ENCODE results near the gene TNFRSF13B.
"Not testable (repeated sequence)": the region's sequence is repeated elsewhere in the genome, so short reads cannot be mapped to it uniquely, and the experiment has no call there.

Gene TNFRSF13B

GRCh38 chr17:16961022-16961421, 10.9 kb downstream of the TNFRSF13B start:
- DNase-seq (ENCODE audit: low spot score): not testable (repeated sequence)

DNA sequence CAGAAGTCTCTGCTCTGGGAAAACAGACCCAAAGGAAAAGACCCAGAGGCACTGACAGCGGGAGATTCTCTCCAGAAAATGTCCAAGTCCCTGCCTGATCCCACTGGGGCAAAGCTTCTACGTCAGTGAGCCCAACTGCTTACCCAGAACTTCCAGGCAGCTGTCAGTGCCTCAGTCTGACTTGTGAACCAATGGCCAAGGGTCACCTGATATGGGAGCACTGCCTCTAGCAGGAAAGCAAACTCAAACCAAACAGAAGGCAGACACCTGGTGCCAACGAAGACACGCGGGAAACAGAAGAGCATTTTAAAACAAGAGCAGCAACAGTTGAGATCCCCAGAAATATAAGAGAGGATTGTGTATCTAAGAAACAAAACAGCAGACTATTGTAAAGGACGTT, 16.9 kb downstream of the TNFRSF13B start:
- peak; percentile 26 for DNase-seq (ENCODE audit: low spot score)

- DNase-seq (ENCODE audit: low spot score): peak; percentile 20
These were observed 17.4 kb downstream of the TNFRSF13B start for GRCh38 chr17:16954521-16954920.

GRCh38 chr17:16953841-16954240, 18.1 kb downstream of the TNFRSF13B start:
- DNase-seq (ENCODE audit: low spot score): no peak

DNA sequence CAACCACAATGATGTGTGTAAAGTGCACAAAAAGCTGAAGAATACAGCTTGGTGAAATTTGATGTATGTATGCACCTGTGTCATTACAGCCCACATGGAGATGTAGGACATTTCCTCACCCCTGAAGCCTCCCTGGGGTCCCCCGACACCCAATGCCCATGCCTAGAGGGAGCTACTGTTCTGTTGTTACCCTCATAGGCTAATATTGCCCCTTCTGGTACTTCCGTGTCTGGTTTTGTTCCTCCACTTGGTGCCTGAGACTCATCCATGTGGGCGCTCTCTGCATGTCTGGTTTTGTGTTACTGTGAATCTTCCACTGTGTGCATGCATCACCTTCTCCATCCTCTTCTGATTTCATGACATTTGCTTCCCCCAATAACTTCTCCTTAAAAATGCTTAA, 18.6 kb downstream of the TNFRSF13B start:
- DNase-seq (ENCODE audit: low spot score): no peak

DNA sequence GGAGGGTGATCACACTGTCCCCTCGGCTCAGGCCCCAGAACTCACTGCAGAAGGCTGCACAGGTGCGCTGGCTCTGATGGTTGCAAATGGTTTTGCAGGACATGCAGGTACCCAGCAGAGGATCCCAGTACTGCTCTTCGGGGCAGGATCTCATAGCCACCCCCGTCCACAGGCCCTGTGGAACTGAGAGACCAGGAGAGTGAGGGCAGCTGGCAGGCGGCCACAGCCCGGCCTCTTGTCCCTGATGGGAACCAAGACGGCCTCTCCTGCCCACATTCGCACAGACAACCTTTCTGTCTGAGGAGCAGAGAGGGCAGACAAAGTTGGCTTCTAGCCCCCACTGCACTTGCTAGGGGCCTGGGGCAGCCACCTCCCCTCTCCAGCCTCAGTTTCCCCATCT, 19.5 kb downstream of the TNFRSF13B start:
- DNase-seq (ENCODE audit: low spot score): no peak

DNA sequence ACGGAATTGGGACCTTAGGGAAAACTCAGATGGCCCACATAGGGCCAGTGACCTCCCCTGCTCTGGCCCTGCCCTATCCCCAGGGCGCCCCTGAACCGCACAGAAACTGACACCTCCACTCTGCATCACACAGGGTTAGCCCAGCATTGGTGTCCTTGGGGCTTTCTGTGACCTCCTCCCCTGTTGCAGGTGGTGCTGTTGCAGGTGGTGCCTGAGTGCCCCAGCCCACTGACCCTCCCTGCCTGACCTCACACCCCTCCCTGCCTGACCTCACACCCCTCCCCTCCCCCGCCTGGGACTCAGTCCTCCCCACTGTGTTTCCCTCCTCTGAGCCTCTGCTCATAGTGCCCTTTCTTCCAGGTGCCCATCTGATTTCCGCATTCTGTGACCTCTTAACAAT, 21.4 kb downstream of the TNFRSF13B start:
- no peak for DNase-seq (ENCODE audit: low spot score)

DNA sequence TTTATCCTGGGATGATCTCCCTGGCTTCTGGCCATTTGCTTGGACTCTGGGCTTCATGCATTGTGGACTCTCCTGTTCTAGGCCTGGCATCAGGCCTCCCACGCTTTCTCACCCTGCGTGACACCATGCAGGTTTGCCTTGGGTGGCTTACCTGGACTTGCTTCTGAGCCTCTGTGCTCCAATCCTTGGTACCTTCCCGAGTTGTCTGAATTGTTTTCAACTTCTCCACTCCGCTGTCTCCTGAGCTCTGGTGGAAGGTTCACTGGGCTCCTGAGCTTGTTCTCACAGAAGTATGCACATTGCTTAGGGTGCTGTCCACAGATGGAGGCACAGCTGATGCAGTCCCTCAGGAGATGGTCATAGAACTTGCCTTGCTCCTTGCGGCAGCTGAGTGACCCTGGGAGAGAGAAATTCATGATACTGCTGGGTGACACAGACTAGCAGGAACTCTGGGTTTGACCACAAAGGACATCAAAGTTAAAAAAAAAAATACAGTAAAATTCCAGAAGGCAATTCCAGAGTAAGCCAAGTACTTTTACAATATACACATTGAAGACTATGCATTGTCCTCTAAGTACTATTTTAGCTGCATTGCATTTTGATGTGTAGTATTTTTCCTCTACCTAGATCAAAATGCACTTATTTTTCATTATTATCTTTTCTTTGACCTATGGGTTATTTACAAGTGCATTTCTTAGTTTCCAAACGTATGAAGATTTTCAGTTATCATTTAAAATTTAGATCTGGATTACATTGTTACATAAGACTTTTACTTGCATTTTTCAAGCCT, 23.1 kb downstream of the TNFRSF13B start:
- no peak for DNase-seq (ENCODE audit: low spot score)

DNA sequence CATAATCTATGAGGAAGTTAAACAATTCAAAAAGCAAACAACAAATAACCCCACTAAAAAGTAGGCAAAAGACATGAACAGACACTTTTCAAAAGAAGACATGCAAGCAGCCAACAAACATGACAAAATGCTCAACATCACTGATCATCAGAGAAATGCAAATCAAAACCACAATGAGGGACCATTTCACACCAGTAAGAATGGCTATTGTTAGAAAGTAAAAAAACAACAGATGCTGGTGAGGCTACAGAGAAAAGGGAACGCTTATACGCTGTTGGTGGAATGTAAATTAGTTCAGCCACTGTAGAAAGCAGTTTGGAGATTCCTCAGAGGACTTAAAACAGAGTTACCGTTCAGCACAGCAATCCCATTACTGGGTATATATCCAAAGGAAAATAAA, 24.4 kb downstream of the TNFRSF13B start:
- peak; percentile 80 for DNase-seq (ENCODE audit: low spot score)

- DNase-seq (ENCODE audit: low spot score): no peak
These were observed 26.2 kb downstream of the TNFRSF13B start for GRCh38 chr17:16945663-16946218.

GRCh38 chr17:16945136-16945482, 26.8 kb downstream of the TNFRSF13B start:
- DNase-seq (ENCODE audit: low spot score): no peak

- DNase-seq (ENCODE audit: low spot score): no peak
These were observed 27.4 kb downstream of the TNFRSF13B start for GRCh38 chr17:16944334-16945135.

GRCh38 chr17:16943541-16944333, 28.2 kb downstream of the TNFRSF13B start:
- DNase-seq (ENCODE audit: low spot score): no peak

- DNase-seq (ENCODE audit: low spot score): no peak
These were observed 28.9 kb downstream of the TNFRSF13B start for GRCh38 chr17:16943032-16943352.

DNA sequence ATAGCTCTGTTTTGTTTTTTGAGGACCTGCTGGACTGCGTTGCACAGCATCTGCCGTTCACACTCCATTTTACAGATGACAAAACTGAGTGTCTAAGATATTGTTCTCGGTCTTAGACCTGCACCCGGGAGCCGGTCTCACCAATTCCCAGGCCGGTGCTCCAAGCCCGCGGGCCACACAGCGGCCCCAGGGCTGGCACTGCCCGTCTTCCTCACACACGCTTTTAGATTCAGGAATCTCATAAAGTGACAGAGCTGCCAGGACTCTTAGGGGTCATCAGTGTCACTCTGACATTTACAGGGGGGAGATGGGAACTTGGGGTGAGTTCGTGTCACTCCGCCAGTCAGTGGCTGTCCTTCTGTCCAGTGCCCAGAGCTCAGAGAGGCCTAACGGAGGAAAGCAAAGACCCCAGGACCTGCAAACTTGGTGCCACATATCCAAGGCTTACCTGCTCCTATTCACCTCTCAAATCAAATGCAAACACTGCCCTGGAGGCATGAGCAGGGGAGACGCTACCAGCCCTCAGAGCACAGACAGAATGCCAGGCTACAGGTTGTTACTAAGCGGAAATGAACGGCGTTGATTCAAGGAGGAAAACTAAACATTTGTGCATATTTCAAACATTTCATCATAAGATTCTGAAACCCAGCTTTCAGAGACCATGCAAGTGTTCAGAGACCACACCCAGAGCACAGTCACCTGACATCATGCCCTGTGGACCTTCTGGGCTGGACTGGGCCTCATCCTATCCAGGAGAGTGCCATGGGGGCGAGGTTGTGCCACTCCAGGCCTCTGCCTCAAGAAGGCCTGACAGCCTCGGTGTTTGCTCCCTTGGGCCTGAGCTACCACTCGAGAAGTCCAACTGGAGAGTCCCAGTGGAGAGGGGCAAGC, 29.5 kb downstream of the TNFRSF13B start:
- no peak for DNase-seq (ENCODE audit: low spot score)

DNA sequence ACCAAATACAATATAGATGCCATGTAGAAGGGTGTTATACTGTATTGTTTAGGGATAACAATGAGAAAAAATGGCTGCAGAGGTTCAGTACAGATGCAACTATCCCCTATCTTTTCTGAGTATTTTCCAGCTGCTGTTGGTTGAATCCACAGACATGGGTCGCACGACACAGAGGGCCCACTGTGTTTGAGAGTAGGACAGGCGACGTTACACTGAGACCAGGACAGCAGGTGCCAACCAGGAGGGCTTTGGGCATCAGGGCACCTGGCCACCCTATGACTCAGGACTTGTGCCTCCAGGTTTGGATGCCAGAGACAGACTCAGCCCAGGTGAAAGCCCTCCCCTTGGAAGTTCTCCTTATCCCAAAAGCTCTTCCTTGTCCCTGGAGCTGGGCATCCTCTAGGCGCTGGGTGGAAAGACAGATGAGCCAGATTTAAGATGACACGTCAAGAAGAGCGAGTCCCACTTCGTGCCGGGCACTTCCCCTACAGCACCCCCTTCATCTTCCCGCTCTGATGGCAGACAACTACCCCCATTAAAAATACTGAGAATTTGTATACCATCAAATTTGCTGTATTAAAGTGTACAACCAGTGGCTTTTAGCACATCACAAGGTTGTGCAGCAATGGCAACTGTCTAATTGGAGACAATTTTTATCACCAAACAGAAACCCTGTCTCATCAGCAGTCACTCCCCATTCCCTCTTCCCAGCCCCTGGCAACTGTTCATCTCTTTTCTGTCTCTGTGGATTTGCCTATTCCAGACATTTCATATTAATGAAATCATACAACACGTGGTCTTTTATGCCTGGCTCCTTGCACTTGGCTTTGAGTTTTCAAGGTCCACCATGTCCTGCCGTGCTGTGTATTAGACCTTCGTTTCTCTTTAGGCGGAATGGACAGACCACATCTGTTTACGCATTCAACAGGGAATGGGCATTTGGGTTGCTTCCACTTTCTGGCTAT, 30.6 kb downstream of the TNFRSF13B start:
- no peak for DNase-seq (ENCODE audit: low spot score)

DNA sequence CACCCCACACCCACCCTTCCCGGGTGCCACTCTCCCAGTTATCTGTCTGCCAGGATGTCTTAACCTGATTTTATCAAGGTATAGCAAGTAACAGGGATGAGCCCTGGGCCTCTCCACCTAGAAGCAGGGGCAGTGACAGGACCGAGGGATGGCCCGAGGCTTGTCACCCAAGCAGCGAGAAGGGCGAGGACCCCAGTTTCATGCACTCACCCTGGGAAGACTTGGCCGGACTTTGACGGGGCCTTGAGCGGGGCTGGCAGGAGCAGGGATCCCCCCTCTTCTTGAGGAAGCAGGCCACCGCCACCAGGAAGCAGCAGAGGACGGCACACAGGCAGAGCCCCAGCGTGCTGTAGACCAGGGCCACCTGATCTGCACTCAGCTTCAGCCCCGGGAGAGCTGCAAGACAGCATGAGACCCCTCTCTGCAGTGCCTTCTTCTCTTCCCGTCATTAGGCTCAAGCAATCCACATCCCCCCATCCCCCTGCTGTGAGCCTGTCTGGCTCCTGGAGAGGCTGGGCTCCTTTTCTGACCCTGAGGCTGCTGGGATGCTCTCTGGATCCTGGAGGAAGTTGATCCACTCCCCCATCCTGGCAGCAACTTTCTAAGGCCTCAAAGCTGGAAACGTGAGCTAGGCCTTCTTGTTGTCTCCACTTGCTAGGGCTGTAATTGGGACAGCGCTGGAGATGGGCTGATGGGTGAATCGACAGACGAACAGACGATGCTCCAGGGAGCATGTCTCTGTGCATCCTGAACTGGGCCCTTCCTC, 31.6 kb downstream of the TNFRSF13B start:
- DNase-seq (ENCODE audit: low spot score): no peak

DNA sequence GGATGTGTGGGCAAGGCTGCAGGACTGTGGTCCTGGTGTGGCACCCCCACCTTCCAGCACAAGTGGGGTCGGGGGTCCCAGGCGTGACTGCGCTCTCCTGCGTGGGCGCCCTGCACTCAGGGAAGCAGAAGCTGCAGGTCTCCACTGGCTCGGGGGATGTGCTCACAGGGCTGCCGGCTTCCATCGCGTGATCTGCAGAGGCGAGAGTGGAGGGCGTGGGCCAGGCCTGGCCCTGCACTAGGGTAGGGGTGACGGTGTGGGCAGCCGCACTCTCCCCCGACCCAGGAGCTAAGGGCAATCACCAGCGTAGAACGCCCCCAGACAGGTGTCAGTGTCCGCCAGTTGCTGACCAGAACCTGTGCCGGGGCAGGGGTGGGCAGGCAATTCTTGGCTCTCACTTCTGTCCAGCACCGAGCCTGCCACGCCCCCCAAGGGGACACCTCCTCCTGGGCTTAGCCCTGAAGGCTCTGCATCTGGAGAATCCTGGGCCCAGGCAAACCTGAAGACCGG, 32.3 kb downstream of the TNFRSF13B start:
- DNase-seq (ENCODE audit: low spot score): no peak

GRCh38 chr17:16939208-16939576, 32.7 kb downstream of the TNFRSF13B start:
- DNase-seq (ENCODE audit: low spot score): no peak
